ENCODE measurements around the gene SAMD1.

The SAMD1 gene

DNA sequence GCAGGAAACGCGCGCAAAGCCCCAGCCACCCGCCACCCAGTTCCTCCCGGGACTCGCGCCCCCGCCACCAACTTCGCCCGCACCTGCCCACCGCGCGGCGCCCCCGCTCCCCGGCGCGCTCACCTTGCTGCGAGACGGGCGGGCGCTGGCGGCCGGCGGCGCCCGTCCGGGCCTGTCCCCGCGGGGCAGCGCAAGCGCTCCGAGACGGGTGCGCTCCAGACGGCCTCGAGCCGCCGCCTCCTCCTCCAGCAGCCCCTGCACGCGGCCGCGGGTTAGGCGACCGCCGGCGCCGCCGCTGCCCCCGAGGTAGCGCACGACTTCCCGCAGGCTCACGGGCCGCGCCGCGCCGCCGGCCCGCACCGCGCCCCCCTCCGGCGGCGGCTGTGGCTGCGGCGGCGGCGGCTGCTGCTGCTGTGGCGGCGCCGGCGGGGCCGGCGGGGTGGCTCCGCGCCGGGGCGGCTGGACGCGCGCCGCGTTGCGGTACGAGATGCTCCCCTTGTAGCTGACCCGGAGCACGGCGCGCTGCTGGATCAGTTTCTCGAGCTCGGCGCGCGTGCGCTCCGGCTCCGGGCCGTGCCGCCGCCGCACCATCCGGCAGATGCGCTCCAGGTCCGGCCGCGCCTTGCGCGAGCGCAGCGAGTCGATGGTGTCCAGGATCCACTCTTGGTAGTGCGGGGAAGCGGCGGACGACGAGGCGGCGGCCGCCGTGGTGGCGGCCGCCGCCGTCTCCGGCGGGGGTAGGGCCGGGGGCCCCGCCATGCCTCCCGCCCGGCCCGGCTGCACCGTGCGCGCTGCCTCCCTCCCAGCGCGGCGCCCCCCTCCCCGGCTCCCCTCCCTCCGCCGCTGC, 666 bp downstream of the SAMD1 start:
- no peak for DNase-seq (ENCODE audit: low spot score)

DNA sequence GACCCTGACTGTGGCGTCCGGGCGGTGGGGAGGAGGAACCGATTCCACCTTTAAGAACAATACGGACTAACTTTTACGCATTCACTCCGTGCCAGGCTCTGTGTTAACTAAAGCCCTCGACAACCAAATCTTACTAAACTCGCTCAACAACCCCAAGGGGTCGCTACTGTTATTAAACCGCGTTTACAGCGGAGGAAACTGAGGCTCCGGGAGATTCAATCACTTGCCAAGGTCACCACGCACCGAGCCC, 1.2 kb downstream of the SAMD1 start:
- DNase-seq (ENCODE audit: low spot score) = no peak

DNA sequence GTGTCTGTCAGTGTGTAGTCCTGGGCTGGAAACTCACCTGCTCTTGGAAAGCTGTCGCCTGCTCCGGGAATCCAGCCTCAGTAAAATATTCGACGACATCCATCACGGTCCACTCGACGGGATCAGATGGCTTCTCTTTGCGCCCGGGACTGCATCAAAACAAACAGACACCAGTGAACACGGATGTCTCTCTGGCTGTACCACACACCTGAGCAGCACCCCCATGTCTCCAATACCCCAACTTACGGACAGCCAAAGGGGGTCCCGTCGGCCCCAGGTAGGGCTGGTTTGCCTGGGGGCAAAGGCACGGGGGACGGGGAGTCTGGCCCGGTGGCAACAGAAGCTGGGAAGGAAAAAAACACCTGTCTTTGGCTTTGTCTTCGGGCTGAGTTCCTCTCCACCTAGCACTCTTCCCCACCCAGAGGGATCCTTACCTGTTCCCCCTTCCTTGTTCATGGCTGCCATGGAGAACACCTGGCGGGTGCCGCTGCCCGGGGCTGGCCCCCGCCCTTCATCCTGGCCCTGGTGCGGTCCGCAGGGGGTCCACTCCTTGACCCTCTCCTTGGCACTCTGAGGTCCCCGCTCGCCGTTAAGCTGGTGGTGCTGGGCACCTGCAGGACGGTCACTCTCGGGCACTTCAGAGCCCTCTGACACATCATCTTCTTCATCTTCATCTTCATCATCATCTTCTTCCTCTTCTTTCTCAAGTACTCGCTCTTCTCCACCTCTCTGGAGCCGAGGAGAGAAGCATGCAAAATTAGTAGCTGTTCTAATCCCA, 1.7 kb downstream of the SAMD1 start:
- DNase-seq (ENCODE audit: low spot score) = no peak

DNA sequence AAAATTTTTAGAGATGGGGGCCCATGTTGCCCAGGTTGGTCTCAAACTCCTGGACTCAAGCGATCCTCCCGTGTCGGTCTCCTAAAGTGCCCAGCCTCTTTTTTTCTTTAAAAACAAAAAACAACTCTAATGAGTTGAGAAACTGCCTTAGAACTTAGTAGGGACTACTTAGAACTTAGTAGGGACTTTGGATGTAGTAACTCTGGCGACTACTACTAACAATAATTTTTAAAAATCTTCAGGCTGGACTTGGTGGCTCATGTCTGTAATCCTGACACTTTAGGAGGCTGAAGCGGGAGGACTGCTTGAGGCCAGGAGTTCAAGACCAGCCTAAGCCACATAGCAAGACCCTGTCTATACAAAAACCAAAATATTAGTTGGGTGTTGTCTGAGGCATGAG, 4.5 kb downstream of the SAMD1 start:
- no peak for DNase-seq (ENCODE audit: low spot score)

DNA sequence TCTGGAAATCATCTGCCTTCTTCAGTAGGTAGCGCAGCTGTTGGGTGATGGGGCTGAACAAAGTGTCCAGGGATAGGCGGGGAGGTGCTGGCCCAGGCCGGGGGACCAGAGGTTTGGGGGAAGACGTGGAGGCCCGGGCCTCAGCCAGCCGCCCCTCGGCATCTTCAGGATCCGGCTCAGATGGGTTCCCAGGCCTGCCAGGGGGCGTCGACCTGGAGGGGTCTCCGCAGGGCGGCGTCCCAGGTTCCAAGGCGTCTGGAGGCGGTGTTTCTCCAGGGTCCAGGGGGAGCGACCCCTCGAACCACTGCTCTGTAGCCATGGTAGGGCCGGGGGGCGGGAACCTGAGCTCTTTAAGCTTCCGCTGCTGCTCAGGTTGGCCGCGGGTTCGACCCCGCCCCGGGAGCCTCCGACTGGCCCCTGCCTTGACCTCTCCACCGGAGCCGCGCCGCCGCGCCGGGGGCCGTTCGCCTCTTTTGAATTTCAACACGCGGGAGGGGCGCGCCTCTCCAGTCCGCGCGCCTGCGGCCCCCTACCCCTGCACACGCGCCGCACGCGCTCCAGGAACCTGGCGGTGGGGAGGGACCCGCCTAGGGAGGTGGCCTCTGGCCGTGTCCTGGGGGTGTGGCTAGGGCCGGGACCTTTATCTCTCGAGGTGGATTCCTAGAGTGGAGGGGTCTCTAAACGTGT, 5.1 kb downstream of the SAMD1 start, which contains the start of gene C19orf67:
TSS of gene C19orf67 (minus strand) at position 475 of the 687 bp plus-strand sequence. CDS start at position 319, 156 bp downstream.
- DNase-seq (ENCODE audit: low spot score) = no peak

DNA sequence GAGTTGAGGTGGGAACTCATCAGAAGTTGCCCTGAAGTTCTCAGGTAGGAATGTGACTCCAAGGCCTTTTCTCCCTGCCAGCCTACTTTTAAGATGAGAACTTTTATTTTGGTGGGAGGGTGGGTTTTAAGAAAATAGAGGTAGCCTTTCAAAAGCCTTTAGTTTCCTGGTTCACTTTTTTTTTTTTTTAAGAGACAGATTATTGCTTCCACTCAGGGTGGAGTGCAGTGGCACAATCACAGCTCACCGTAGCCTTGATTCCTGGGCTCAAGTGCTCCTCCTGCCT, 7.9 kb downstream of the SAMD1 start:
- no peak for DNase-seq (ENCODE audit: low spot score)

DNA sequence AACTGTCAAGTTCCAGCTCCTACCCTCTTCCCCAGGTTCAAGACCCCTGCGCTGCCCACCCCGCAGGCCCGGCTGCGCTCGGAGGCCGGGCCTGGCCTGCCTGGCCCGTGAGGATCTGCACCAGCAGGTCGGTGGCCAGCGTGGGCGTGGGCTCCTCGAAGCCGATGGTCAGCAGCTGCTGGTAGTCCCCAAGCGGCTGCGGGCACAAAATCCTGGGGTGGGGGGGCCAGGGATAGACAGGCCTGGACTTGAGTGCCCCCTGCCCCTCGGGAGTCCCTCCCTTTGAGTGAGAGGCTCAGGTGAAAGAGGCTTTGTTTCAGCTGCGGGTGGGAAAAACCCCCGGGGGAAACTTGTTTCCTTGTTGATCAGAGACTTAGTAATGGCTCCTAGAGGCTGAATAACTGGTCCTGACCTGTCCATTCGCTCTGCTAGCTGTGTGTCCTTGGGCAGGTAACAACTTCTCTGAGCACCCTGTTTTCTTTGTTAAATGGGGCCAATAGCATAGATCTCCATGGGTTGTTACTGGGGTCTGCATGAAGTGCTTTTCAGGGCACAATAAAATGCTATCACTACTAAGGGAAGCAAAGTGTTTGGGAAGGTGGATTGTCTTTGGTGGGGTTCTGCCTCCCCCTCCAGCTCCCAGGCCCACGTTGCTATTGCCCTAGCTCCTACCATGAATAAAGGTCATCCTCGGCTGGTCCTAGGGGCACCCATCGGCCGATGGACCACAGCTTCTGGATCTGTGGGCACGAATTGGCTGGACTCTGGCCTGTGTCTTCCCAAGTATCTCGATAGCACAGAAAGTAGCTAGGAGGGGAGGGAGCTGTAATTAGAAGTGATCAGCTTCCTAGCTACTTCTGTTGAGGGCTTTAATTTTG, 8.5 kb downstream of the SAMD1 start:
- DNase-seq (ENCODE audit: low spot score) = no peak

DNA sequence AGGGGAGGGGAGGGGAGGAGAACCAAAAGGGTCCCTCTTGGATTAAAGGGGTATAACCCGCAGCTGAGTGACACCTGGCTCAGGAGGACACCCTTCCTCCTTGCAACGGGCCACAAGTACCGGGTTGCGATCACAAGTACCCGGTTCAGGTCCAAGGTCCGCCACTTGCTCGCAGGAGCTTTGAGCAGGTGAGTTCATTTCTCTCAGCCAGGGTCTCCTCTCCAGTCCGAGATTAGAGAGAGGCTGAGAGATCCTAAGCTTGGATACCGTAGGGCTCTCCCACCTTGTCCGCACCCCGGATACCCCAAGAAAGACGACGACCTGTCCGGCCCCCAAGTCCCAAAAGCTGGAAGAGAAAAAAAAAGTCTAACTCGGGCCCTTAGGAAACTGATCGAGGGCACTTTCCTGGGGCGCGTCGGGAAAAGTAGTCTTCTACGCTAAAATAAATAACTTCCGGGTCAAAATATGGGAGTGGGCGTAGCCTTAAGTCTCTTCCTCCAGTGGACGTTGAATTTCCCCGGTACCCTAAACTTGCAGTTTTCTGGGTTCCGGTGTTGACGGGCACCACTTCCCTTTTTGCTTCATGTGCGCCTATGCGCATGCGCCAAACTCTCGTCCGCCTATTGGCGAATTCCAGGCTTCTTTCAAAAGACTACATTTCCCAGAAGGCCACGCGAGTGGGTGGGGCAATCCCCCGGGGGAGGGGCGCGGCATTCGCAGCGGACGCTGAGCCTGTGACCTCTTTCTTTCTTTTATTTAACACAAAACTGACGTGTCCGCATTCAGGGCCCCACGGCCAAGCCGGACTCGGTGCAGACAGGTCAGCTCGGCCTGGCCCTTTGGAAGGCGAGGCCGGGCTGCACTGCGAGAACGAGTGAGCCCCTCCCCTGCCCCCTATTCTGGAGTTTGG, 9.4 kb downstream of the SAMD1 start:
- peak; percentile 98 for DNase-seq (ENCODE audit: low spot score)

DNA sequence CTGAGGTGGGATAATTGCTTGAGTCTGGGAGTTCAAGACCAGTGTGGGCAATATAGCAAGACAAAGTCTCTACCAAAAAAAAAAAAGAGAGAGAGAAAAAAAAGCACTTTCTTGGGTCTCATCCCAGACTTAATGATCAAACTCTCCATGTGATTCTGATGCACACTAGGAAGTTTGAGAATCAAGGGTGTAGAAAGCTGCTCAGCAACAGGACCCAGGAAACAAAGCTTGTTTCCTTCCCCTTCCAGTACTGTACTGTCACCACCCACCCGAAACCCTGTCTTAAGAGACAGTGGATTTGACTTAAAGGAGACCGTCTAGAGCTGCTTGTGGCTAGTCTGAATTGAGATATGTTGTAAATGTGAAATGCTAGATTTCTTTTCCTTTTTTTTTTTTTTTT, 12.1 kb downstream of the SAMD1 start:
- no peak for DNase-seq (ENCODE audit: low spot score)

DNA sequence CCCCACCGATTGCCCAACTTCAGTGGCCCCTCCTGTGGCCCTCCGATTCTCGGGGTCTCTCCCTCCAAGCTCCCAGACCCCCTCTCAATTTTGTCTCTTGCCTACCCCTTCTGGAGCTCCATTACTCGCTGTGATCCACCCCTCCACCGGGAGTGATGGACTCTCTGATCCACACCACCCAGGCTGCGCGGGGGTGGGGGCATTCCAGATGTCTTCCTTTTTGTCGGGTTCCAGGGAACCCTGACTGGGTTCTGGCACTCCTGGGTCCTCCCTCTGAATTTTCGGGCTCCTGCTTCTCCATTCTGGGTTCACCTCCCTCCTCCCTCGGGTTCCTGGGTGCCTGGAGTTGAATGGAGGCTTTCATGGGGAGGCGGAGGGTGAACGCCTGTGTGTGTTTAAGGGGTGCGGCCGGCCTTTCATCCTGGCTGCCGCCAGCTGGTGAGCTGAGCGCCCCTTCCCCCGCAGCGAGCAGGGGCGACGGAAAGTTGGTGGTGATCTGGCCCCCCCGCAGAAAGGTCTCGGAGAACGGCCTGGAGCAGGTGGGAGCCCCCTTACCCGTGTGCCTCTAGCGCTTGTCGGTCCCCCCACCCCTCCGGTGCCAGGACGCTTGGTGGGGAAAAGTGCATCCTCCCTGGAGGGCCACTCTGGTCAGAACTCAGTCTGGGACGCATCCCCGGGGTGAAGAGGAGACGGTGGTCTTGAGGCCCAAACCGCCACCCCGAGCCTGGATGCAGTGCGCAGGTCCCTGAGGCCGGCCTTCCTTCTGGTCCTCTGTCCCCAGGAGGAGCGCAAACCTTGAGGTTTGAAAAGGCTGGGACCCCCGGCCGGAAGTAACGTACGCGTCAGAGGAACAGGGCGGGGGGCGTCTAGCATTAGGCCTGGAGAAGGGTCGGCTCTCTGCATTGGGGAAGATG, 16.4 kb downstream of the SAMD1 start:
- DNase-seq (ENCODE audit: low spot score) = no peak

DNA sequence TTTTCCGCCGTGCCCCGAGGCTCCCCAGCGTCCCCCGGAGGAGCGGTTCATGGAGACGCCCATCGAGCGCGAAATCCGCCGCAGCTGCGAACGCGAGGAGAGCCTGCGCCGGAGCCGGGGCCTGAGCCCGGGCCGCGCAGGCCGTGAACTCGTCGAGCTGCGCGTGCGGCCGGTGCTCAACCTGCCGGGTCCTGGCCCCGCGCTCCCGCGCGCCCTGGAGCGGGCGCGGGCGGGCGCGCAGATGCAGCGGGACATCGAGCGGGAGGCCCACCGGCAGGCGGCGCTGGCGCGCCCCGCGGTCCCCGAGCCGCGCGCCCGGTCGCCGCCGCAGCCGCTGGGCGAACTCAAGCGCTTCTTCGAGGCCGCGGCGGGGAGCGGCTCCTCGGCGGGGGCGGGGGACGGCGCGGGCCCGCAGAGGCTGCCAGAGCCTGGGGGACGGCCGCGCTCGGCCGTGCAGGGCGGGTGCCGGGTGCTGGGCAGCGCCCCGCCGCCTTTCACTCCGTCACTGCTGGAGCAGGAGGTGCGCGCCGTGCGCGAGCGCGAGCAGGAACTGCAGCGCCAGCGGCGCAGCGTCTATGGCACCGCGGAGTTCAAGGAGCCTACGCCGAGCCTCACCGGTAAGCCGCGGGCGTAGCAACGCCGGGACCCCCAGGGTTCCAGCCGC, 17.2 kb downstream of the SAMD1 start:
- peak; percentile 89 for DNase-seq (ENCODE audit: low spot score)

DNA sequence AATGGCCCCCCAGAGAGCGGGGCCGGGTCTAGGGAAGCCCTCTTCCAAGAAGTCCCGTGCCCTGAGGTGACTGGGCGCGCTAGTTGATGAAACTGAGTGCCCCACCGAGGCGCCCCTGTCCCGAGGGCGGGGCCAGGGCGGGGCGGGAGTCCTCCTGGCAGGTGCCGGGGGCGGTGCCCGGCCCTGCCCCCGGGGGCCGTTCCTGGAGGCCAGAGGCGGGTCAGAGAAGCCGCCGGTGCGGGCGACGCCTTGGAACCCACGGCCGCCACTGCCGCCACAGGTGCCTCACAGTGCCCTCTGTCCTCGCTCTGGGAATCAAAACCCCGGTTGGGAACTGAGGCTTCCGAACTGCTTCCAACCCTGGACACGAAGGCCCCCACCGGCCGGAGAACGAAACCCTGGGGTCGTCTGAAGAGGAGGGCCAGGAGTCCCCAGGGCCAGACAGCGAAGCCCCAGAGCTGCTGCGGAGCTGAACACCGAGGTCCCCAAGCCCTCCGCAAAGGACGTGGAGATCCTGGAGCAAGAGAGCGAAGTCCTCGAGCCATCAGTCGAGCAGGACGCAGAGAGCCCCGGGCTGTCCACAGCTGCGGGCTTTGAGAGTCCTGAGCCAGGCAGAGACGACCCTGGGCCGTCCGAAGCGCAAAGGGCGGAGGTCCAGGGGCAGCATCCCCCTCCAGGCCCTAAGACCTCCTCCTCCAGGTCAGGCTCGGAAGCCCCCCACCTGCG, 17.9 kb downstream of the SAMD1 start, which contains the start of gene MISP3:
TSS of gene MISP3 (plus strand) at position 252 of the 726 bp plus-strand sequence. CDS start 524 bp downstream, outside the sequence.
- no peak for DNase-seq (ENCODE audit: low spot score)

DNA sequence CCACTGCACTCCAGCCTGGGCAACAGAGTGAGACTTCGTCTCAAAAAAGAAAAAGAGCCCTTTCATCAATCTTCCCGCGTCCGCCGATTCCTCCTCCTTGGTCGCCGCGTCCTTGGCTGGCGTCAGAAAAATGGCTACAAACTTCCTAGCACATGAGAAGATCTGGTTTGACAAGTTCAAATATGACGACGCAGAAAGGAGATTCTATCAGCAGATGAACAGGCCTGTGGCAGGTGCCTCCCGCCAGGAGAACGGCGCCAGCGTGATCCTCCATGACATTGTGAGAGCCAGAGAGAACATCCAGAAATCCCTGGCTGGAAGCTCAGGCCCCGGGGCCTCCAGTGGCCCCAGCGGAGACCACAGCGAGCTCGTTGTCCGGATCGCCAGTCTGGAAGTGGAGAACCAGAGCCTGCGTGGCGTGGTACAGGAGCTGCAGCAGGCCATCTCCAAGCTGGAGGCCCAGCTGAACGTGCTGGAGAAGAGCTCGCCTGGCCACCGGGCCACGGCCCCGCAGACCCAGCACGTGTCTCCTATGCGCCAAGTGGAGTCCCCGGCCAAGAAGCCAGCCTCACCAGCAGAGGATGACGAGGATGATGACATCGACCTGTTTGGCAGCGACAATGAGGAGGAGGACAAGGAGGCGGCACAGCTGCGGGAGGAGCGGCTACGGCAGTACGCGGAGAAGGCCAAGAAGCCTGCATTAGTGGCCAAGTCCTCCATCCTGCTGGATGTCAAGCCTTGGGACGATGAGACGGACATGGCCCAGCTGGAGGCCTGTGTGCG, 20.1 kb downstream of the SAMD1 start:
- DNase-seq (ENCODE audit: low spot score) = no peak

DNA sequence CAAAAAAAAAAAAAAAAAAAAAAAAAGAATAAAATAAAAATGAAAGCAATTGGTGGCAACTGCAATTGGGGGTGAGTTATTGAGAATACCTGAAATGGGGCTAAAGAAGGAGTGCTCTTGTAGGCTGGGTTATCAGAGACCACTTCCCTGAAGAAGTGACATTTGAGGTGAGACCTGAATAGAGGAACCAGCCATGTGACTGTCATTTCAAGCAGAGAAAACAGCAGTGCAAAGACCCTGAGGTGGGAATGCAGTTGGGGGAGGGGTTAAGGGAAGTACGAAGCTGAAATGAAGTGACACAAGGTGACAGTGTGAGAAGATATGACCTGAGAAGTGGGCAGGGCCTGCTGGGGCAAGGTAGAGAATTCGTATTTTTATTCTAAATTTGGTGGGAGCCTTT, 24.4 kb downstream of the SAMD1 start:
- no peak for DNase-seq (ENCODE audit: low spot score)

DNA sequence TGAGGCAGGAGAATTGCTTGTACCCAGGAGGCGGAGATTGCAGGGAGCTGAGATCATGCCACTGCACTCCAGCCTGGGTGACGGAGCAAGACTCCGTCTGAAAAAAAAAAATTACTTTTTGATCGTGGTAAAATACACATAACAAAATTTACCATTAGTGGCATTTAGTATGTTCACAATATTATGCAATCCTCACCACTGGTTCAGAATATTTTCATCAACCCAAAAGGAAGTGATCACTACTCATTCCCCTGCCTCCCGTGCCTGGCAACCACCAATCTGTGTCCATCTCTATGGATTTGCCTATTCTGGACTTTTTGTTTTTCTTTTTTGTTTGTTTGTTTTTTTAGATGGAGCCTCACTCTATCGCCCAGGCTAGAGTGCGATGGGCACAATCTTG, 27.4 kb downstream of the SAMD1 start:
- DNase-seq (ENCODE audit: low spot score) = no peak

DNA sequence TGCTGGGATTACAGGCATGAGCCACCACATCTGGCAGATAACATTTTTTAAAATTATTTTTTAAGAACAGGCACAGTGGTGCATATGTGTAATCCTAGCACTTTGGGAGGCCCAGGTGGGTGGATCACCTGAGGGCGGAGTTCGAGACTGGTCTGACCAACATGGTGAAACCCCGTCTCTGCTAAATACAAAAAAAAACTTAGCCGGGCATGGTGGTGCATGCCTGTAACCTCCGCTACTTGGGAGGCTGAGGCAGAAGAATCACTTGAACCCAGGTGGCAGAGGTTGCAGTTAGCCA, 28.0 kb downstream of the SAMD1 start:
- DNase-seq (ENCODE audit: low spot score) = no peak

DNA sequence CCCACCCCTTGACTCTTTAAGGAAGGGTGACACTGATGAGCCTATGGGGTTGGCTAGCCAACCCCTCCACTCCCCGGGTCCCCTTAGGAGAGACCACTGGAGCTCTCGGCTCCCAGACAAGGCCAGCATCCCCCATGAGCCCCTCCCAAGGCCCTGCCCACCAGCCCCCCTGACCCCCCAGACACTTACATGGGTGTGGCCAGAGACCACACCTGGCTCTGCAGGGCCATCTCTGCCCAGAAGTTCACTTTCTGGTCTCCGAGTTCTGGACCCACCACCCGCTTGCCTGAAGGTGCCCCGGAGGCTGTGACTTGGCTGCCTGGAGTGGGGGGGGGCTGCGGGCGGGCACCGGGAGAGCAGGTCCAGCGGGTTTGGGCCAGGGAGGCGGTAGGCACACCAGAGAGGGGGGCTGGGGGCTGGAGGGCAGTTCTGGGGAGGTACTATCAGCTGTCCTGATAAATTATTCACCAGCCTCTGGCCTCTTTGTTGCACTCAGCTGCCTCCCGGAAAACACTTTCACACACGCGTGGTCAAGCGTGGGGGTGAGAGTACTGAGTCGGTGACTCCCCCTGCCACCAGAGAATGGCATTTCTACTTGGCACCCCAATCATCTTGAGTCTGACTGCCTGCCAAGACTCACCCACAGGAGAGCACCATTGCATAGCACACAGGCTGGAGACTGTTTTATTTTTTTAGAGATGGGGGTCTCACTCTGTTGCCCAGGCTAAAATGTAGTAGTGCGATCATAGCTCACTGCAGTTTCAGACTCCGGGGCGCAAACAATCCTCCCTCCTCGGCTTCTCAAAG, 28.6 kb downstream of the SAMD1 start, which contains the start of gene PALM3:
TSS of gene PALM3 (minus strand) at position 326 of the 807 bp plus-strand sequence. CDS start at position 230, 96 bp downstream.
- DNase-seq (ENCODE audit: low spot score) = no peak
